AG09309 (cell line): ENCODE measurements around the gene SLX4IP.

ENCODE experiments used
- DNase-seq: peaks from one replicate; pipeline ENCODE4 v3.0.0-alpha.2; 2010; ENCODE audit warnings: low read depth
- H3K4me3 ChIP-seq: 2 replicates; pipeline ENCODE4 v1.5.1; 2011; ENCODE audit warnings: mild to moderate bottlenecking, low read depth, low read length, moderate library complexity; ENCODE audit not compliant: control insufficient read depth
- TF ChIP-seq, protein P1 (sequence below): IDR thresholded peaks from 2 replicates; pipeline ENCODE4 v1.5.1; 2011; ENCODE audit warnings: mild to moderate bottlenecking, low read depth, low read length, inconsistent platforms; ENCODE audit not compliant: insufficient read depth, control insufficient read depth; ENCODE audit errors: missing control alignments

Gene SLX4IP

DNA sequence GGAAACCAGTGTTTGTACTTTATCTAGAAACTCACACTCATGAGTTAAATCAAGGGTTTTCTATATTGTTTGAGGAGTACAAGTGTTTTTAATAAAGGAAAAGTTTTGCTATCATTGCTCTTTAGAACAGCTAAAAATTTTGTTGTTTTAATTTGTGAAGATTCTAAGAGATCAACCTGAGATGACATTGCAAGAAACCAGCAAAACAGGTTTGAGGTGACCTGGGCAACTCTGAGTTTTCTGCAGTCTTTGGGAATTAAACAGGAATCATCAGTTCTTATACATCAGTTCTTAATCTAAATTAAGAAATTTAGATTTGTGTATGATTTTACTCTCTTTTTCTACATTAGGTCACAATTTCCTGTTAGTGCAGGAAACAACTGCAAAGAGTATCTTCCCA is 124.2 kb downstream of the SLX4IP start:
- DNase-seq = no peak
- TF ChIP-seq, protein P1, sequence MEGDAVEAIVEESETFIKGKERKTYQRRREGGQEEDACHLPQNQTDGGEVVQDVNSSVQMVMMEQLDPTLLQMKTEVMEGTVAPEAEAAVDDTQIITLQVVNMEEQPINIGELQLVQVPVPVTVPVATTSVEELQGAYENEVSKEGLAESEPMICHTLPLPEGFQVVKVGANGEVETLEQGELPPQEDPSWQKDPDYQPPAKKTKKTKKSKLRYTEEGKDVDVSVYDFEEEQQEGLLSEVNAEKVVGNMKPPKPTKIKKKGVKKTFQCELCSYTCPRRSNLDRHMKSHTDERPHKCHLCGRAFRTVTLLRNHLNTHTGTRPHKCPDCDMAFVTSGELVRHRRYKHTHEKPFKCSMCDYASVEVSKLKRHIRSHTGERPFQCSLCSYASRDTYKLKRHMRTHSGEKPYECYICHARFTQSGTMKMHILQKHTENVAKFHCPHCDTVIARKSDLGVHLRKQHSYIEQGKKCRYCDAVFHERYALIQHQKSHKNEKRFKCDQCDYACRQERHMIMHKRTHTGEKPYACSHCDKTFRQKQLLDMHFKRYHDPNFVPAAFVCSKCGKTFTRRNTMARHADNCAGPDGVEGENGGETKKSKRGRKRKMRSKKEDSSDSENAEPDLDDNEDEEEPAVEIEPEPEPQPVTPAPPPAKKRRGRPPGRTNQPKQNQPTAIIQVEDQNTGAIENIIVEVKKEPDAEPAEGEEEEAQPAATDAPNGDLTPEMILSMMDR = no peak
- no peak overlapping the region for H3K4me3 ChIP-seq

DNA sequence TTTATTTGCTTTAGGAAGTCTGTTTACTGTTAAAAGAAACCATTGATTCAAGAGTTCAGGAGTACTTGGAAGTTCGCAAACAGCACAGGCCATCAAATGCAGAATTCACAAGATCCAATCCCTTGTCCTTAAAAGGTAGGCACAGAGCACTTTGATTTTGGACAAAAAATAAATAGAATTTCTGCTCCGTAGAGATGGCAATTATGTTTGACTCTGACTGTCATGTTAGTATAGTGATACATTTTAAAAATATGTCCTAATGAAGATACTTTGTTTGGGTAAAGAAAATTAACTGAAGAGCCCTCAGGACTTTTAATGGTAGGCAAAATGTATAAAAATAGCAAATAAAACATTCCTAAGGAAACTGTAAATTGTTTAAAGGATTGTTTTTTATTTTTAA is 125.6 kb downstream of the SLX4IP start:
- no peak overlapping the region for H3K4me3 ChIP-seq
- no peak for DNase-seq
- TF ChIP-seq, protein P1 = no peak

DNA sequence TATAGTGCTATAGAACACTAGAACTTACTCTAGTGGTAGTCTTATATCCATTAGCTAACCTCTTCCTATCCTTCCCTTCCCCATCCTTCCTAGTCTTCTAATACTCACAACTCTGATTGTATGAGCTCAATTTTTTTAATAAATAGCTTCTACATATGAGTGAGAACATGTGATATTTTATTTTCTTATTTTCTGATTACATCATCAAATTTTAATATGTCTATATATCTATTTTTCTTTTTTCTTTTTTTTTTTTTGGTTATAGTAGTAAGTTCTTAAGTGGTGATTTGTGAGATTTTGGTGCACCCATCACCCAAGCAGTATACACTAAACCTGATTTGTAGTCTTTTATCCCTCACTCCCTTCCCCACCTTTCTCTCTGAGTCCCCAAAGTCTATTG is 126.2 kb downstream of the SLX4IP start:
- no peak overlapping the region for H3K4me3 ChIP-seq
- no peak for DNase-seq
- TF ChIP-seq, protein P1 = no peak

DNA sequence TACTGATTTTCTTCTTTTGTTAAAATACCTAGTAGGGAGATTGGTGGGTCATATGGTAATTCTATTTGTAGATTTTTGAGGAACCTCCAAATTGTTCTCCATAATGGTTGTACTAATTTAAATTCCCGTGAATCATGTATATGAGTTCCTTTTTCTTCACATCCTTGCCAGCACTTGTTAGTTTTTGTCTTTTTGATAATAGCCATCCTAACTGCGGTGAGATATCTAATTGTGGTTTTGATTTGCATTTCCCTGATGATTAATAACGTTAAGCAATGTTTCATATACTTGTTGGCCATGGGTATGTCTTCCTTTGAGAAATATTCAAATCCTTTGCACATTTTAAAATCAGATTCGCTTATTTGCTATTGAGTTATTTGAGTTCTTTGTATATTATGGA is 127.8 kb downstream of the SLX4IP start:
- no peak for DNase-seq

DNA sequence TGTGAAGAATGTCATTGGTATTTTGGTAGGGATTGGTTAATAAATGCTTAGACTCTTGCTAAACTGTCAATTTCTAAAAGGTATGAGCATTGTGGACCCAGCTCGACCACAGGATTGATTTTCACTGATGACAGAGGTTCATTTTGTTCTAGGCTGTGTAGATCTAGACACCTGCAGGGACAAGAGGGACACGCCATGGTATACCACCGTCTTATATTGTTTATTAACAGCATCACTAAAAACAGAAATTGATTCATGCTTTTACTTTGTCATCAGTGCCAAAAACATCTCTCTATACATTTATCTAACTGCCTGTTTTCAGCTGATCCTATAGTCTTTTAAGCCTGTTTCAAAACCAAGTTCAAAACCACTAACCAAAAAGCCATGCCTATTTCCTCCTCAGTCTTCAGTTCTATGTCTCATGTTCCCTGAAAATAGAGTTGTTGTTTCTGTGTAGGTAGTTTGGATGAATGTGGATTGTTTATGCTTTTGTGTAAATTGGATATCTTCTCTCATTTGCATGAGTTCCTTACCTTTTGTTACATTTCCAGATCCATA is 128.9 kb downstream of the SLX4IP start:
- no peak overlapping the region for H3K4me3 ChIP-seq
- TF ChIP-seq, protein P1 = no peak
- no peak for DNase-seq

More for the DNA sequence above, 127.8 kb downstream of the SLX4IP start:
- no peak overlapping the region for H3K4me3 ChIP-seq
- TF ChIP-seq, protein P1 = no peak

DNA sequence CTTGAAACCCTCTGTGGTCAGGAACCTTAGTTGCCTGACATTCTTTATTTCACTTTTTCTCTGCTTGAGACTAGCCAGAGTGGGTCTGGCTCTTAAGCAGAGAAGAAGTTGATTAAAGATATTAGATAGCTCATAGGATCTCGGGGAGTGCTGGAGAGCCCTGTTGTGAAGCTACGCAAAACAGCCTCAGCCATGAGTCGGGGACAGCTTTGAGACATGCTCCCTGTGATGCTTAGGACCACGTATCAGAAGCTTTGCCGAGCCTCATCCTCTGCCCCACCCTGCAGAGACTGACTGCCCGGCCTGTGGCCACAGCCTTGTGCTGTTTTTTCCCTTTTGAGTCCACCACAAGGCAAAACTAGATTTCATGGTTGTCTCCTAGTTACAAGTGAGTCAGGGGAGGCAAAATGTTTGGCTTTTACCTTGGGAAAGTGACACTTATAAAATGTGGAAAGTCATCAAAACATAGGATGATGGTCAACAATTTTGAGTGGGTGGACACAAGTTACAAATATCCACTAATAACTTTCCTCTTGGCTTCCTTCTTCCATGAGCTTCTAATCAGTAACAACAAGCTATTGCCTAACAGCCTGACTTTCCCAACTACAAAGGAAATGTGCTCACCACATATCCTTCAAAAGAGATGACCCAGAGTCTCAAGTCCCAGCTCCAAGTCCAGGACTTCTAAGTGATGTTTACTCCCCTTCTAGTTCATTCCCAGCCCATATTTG is 130.3 kb downstream of the SLX4IP start:
- H3K4me3 ChIP-seq = no peak overlapping the region
- peak; percentile 63 for DNase-seq
- TF ChIP-seq, protein P1 = no peak
